Liver (tissue), 3 donors: ENCODE data around the gene TMEM163.

ENCODE experiments used
- CTCF ChIP-seq: fragments of 150-350 bp; IDR thresholded peaks from 2 replicates; pipeline ENCODE4 v1.5.1; 2017; ENCODE audit warnings: improper control_type of control experiment, low read depth, low read length; ENCODE audit not compliant: missing input control
- FOXA1 ChIP-seq: IDR thresholded peaks from 2 replicates; pipeline ENCODE4 v1.6.1; 2016; ENCODE audit warnings: antibody characterized with exemption
- GABPA ChIP-seq, 2 donors: IDR thresholded peaks in 1 of 2; conservative IDR thresholded peaks in 1 of 2; 2 replicates each; pipeline ENCODE4 v1.6.1; 2016; ENCODE audit warnings: antibody characterized with exemption in 2 of 2, mild to moderate bottlenecking in 1 of 2, moderate library complexity in 1 of 2
- HNF4G ChIP-seq: IDR thresholded peaks from 2 replicates; pipeline ENCODE4 v1.6.1; 2016; ENCODE audit warnings: antibody characterized with exemption
- JUND ChIP-seq, 2 donors: IDR thresholded peaks; 2 replicates each; pipeline ENCODE4 v1.6.1; 2016; ENCODE audit warnings: antibody characterized with exemption in 2 of 2
- TAF1 ChIP-seq: conservative IDR thresholded peaks from 2 replicates; pipeline ENCODE4 v1.6.1; 2016; ENCODE audit warnings: antibody characterized with exemption, mild to moderate bottlenecking
- YY1 ChIP-seq: IDR thresholded peaks from 2 replicates; pipeline ENCODE4 v1.6.1; 2016; ENCODE audit warnings: antibody characterized with exemption, mild to moderate bottlenecking
- ZBTB33 ChIP-seq: IDR thresholded peaks from 2 replicates; pipeline ENCODE4 v1.6.1; 2016; ENCODE audit warnings: antibody characterized with exemption
- TF ChIP-seq, protein P1 (sequence below): IDR thresholded peaks from 2 replicates; pipeline ENCODE4 v1.6.1; 2016; ENCODE audit warnings: antibody characterized with exemption, mild to moderate bottlenecking
- TF ChIP-seq, protein P2 (sequence below): IDR thresholded peaks from 2 replicates; pipeline ENCODE4 v1.6.1; 2016; ENCODE audit warnings: antibody characterized with exemption
- TF ChIP-seq, protein P3 (sequence below): IDR thresholded peaks from 2 replicates; pipeline ENCODE4 v1.6.1; 2016; ENCODE audit warnings: antibody characterized with exemption
- donor health status: healthy.
- donor health status: healthy.

DNA sequence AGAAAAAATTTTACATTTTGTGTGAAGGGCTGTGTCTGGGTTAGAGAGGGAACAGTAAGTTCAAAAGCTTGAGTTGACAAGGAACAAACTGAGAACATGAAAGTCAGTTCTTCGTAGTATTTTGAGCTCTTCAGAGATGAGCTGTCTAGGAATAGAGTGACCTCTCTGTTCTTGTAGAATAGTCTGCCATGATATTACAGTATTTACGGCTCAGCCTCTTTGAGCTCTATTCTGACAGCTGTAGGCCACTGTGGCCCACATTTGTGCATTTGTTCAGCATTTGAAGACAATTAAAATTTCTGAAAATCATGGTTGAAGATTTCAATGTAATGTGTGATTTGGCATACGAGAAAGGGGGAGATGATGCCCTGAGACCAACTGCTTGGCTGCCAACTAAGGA, 292.1 kb downstream of the TMEM163 start:
- TF ChIP-seq TAF1 (no peak), HNF4G (no peak), CTCF (no peak), YY1 (no peak), GABPA (IDR thresholded peaks at IDR 0.05 in 1 of 2, conservative IDR thresholded peaks at IDR 0.05 in 1 of 2) (no peak), FOXA1 (no peak), JUND (IDR thresholded peaks at IDR 0.05) (no peak), ZBTB33 (no peak)
- TF ChIP-seq, protein P1, sequence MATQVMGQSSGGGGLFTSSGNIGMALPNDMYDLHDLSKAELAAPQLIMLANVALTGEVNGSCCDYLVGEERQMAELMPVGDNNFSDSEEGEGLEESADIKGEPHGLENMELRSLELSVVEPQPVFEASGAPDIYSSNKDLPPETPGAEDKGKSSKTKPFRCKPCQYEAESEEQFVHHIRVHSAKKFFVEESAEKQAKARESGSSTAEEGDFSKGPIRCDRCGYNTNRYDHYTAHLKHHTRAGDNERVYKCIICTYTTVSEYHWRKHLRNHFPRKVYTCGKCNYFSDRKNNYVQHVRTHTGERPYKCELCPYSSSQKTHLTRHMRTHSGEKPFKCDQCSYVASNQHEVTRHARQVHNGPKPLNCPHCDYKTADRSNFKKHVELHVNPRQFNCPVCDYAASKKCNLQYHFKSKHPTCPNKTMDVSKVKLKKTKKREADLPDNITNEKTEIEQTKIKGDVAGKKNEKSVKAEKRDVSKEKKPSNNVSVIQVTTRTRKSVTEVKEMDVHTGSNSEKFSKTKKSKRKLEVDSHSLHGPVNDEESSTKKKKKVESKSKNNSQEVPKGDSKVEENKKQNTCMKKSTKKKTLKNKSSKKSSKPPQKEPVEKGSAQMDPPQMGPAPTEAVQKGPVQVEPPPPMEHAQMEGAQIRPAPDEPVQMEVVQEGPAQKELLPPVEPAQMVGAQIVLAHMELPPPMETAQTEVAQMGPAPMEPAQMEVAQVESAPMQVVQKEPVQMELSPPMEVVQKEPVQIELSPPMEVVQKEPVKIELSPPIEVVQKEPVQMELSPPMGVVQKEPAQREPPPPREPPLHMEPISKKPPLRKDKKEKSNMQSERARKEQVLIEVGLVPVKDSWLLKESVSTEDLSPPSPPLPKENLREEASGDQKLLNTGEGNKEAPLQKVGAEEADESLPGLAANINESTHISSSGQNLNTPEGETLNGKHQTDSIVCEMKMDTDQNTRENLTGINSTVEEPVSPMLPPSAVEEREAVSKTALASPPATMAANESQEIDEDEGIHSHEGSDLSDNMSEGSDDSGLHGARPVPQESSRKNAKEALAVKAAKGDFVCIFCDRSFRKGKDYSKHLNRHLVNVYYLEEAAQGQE = no peak
- TF ChIP-seq, protein P2, sequence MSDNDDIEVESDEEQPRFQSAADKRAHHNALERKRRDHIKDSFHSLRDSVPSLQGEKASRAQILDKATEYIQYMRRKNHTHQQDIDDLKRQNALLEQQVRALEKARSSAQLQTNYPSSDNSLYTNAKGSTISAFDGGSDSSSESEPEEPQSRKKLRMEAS = no peak
- TF ChIP-seq, protein P3, sequence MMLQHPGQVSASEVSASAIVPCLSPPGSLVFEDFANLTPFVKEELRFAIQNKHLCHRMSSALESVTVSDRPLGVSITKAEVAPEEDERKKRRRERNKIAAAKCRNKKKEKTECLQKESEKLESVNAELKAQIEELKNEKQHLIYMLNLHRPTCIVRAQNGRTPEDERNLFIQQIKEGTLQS = no peak
